Measurements from ENCODE around the gene TIGD1.

TIGD1 gene

DNA sequence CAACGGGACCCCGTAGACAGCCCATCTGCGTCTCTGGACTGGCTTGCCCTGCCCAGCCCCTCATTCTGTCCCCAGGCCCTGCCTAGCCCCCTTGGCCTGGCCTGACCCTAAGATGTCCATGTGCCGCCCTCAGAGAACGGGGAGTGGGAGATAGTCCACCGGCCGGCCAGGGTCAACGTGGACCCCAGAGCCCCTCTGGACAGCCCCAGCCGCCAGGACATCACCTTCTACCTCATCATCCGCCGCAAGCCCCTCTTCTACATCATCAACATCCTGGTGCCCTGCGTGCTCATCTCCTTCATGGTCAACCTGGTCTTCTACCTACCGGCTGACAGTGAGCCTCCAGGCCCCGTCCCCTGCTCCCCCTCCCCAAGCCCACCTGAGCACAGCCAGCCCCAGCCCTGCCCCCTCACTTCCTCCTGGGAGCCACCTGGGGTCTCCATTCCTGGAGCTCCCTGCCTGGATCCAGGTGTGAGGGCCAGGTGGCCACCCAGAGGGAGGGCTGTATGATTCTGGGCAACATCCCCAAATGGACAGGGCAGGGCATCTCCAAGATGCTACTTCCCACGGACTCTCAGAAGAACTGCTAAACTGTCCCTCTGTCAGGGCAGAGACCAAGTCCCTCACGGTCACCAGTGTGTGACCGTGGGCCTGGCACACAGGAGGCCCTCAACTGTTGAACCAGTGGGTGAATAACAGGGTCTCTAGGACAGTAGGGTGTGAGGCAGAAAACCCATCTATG lies 20.4 kb downstream of the TIGD1 start:
- H3K4me3 ChIP-seq (ENCODE audit: low read length) = no peak overlapping the region
- no peaks in the 10 kb centered on the region for H3K9me3 ChIP-seq (ENCODE audit: insufficient read depth, low read length)
- no peaks in the 10 kb centered on the region for H3K27me3 ChIP-seq (ENCODE audit: low read depth, low read length)
- no peak overlapping the region for H3K9ac ChIP-seq (ENCODE audit: low read length)
- H3K4me2 ChIP-seq (ENCODE audit: low read length) = no peak overlapping the region
- H3K79me2 ChIP-seq (ENCODE audit: low read length) = no peaks in the 10 kb centered on the region
- H3K27ac ChIP-seq (ENCODE audit: low read length) = no peak overlapping the region
- no peak overlapping the region for H2AFZ ChIP-seq (ENCODE audit: low read depth, low read length)
- no peaks in the 10 kb centered on the region for H3K36me3 ChIP-seq (replicated peaks; ENCODE audit: low read depth, low read length)
- no peaks in the 10 kb centered on the region for H3K4me1 ChIP-seq (ENCODE audit: low read length)
- TF ChIP-seq, protein P1, sequence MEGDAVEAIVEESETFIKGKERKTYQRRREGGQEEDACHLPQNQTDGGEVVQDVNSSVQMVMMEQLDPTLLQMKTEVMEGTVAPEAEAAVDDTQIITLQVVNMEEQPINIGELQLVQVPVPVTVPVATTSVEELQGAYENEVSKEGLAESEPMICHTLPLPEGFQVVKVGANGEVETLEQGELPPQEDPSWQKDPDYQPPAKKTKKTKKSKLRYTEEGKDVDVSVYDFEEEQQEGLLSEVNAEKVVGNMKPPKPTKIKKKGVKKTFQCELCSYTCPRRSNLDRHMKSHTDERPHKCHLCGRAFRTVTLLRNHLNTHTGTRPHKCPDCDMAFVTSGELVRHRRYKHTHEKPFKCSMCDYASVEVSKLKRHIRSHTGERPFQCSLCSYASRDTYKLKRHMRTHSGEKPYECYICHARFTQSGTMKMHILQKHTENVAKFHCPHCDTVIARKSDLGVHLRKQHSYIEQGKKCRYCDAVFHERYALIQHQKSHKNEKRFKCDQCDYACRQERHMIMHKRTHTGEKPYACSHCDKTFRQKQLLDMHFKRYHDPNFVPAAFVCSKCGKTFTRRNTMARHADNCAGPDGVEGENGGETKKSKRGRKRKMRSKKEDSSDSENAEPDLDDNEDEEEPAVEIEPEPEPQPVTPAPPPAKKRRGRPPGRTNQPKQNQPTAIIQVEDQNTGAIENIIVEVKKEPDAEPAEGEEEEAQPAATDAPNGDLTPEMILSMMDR (IDR thresholded peaks at IDR 0.05; ENCODE audit: low read depth, low read length) = no peak
- no peaks in the 10 kb centered on the region for H4K20me1 ChIP-seq (ENCODE audit: insufficient read depth, low read length)

DNA sequence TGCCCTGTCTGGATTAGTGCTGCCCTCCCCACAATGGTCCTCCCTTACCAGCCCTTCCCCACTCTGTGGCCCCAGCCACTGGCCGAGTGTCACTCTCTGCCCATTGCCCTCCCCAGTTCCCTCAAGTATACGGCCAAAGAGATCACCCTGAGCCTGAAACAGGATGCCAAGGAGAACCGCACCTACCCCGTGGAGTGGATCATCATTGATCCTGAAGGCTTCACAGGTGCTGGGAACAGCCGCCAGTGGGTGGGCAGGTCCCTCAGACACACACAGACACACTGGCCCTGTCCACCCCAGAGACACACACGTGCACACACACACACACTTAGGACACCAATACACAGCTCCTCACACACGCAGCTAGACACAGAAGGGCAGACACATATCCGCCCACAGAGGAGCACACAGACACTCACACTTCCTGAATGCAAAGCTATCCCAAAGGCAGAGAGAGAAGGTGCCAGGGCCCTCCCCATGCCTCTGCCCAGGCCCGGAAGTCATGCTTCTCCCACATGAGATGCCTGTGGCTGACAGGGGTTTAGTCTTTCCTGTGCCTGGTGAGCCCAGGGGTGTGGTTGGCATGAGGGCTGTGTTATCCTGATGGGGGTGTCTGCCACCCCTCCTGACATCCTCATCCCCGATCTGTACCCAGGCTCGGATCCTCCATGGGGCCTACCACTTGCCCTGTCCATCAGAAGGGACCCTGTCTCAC lies 21.5 kb downstream of the TIGD1 start:
- no peaks in the 10 kb centered on the region for H3K27me3 ChIP-seq (ENCODE audit: low read depth, low read length)
- no peaks in the 10 kb centered on the region for H3K9me3 ChIP-seq (ENCODE audit: insufficient read depth, low read length)
- H3K9ac ChIP-seq (ENCODE audit: low read length) = no peak overlapping the region
- H3K36me3 ChIP-seq (replicated peaks; ENCODE audit: low read depth, low read length) = no peaks in the 10 kb centered on the region
- no peaks in the 10 kb centered on the region for H3K4me1 ChIP-seq (ENCODE audit: low read length)
- H3K4me3 ChIP-seq (ENCODE audit: low read length) = no peak overlapping the region
- no peaks in the 10 kb centered on the region for H3K79me2 ChIP-seq (ENCODE audit: low read length)
- H2AFZ ChIP-seq (ENCODE audit: low read depth, low read length) = no peak overlapping the region
- TF ChIP-seq EZH2phosphoT487 (IDR thresholded peaks at IDR 0.05; ENCODE audit: low read depth) = no peak
- TF ChIP-seq, protein P1 (IDR thresholded peaks at IDR 0.05; ENCODE audit: low read depth, low read length) = no peak
- H4K20me1 ChIP-seq (ENCODE audit: insufficient read depth, low read length) = no peaks in the 10 kb centered on the region
- H3K4me2 ChIP-seq (ENCODE audit: low read length) = no peak overlapping the region
- H3K27ac ChIP-seq (ENCODE audit: low read length) = no peak overlapping the region

DNA sequence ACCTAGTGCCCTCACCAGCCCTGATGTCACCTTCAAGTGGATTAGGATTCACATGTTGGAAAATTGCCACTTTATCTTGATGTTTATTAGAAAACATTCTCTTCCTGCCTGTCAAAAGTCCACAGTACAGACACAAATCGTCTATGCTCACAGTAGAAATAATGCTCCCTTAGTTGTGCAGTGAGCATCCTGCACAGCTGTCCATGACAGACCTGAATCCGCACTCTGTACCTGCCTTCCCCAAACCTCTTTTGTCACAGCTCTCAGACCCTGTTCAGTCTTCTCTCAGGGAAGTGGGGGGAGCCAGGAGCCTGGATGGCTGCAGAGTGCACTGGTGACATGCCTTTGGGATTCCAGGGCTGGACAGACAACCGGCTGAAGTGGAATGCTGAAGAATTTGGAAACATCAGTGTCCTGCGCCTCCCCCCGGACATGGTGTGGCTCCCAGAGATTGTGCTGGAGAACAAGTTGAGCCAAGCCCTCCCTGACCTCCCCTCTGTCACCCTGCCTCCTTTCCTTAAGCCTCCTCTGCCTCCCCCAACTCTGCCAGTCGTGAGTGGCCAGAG lies 22.4 kb downstream of the TIGD1 start:
- H3K27me3 ChIP-seq (ENCODE audit: low read depth, low read length) = no peaks in the 10 kb centered on the region
- no peaks in the 10 kb centered on the region for H3K4me1 ChIP-seq (ENCODE audit: low read length)
- no peak overlapping the region for H3K4me3 ChIP-seq (ENCODE audit: low read length)
- H2AFZ ChIP-seq (ENCODE audit: low read depth, low read length) = no peak overlapping the region
- H4K20me1 ChIP-seq (ENCODE audit: insufficient read depth, low read length) = no peaks in the 10 kb centered on the region
- H3K9ac ChIP-seq (ENCODE audit: low read length) = no peak overlapping the region
- H3K27ac ChIP-seq (ENCODE audit: low read length) = no peak overlapping the region
- H3K79me2 ChIP-seq (ENCODE audit: low read length) = no peaks in the 10 kb centered on the region
- no peak for TF ChIP-seq EZH2phosphoT487 (IDR thresholded peaks at IDR 0.05; ENCODE audit: low read depth)
- TF ChIP-seq, protein P1 (IDR thresholded peaks at IDR 0.05; ENCODE audit: low read depth, low read length) = no peak
- H3K9me3 ChIP-seq (ENCODE audit: insufficient read depth, low read length) = no peaks in the 10 kb centered on the region
- H3K4me2 ChIP-seq (ENCODE audit: low read length) = no peak overlapping the region
- no peaks in the 10 kb centered on the region for H3K36me3 ChIP-seq (replicated peaks; ENCODE audit: low read depth, low read length)

DNA sequence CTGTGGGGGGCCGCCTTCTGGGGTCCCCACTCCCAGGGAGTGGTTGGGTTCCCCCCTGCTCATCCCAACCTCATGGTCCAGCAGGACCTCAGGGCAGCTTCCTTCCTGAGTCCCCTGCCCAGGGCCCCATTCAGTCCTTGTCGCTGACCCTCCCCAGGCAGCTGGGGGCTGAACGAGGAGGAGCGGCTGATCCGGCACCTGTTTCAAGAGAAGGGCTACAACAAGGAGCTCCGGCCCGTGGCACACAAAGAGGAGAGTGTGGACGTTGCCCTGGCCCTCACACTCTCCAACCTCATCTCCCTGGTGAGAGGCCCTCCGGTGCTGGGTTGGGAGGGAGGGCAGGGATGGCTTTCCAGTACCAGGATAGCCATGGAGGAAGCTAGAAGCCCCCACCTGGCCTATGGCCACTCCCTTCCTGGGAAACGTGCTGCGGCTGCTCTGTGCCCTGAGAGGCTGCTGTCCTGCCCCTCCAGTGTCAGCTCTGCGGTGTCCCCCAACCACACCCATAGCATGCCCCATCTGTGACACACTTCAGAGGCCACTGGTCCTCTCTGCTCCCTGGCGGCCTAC lies 23.9 kb downstream of the TIGD1 start:
- no peaks in the 10 kb centered on the region for H3K36me3 ChIP-seq (replicated peaks; ENCODE audit: low read depth, low read length)
- H3K4me1 ChIP-seq (ENCODE audit: low read length) = no peaks in the 10 kb centered on the region
- H3K4me2 ChIP-seq (ENCODE audit: low read length) = no peak overlapping the region
- H2AFZ ChIP-seq (ENCODE audit: low read depth, low read length) = no peak overlapping the region
- no peak overlapping the region for H3K27ac ChIP-seq (ENCODE audit: low read length)
- no peaks in the 10 kb centered on the region for H3K9me3 ChIP-seq (ENCODE audit: insufficient read depth, low read length)
- no peak for TF ChIP-seq EZH2phosphoT487 (IDR thresholded peaks at IDR 0.05; ENCODE audit: low read depth)
- TF ChIP-seq, protein P1 (IDR thresholded peaks at IDR 0.05; ENCODE audit: low read depth, low read length) = no peak
- no peak overlapping the region for H3K4me3 ChIP-seq (ENCODE audit: low read length)
- no peak overlapping the region for H3K9ac ChIP-seq (ENCODE audit: low read length)
- H3K79me2 ChIP-seq (ENCODE audit: low read length) = no peaks in the 10 kb centered on the region
- H3K27me3 ChIP-seq (ENCODE audit: low read depth, low read length) = no peaks in the 10 kb centered on the region
- H4K20me1 ChIP-seq (ENCODE audit: insufficient read depth, low read length) = no peaks in the 10 kb centered on the region
